HG02623 (cell line): Measurements from ENCODE around the gene C4orf50.

ENCODE experiments used
- ATAC-seq: cut with Tn5 transposase; IDR thresholded peaks from one replicate; pipeline ENCODE4 v1.9.1; 2021; ENCODE audit warnings: moderate library complexity; ENCODE audit not compliant: unreplicated experiment

The C4orf50 gene

DNA sequence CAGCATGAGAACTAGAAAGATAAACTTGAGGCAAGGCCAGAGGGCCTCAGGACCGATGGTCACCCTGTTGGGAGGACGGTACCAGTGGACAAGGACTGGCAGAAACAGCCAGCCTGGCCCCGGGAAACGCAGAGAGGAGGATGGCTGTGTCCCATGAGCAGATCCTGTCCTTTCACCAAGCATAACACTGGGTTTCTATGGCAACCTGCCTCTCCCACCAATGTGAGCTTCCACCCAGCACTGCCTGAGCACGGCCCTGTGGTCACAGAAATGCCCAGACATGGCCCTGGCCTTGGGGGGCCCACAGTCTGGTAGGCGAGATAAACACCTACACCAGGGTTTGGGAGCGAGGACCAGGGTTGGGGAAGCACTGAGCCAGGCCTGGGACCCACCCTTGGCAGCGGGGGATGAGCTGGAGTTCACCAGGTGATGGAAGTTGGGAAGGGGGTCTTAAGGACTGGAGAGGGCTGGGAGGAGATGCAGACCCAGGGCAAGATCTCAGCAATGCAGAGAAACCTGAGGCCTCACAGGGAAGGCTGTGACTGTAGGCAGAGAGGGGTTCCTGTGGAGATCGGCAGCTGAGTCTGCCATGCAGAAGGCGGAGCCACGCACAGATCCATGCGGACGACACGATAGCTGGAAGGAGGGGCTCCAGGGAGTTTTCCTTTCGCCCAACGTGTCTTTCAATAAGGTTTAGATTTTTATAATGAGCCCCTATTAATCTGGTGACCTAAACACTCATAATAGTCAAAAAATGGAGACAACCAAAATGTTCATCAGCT, 92.6 kb downstream of the C4orf50 start:
- ATAC-seq, result no peak

DNA sequence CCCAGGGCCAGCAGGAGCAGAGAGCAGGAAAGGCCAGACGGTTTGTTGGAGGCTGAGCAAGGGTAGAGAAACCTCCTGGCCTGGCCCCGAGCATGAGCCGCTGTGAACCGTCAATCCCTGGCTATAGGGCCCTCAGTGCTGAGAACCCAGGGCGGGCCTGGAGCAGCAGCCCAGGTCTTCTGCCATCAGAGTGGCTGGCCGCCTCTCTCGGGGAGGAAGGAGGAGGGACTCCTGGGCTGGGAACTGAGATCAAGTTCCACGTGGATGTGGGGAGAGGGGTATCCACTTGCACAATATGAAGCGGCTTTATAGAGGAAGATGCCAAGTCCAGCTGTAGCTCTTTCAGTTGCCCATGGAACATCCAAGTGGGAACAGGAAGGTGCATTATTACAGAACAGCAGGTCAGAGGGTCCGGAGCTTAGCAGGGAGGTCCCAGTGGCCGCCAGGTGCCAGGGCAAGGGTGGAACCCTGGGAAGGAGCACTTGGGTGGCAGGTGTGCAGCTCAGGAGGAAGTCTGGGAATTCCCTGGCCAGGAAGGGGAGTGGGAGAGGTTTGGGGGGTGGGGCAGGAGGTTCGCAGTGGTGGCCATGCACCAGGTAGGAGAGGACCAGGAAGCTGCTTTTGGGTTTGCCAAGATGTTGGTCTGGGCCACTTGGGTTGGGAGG, 93.6 kb downstream of the C4orf50 start:
- no peak for ATAC-seq

DNA sequence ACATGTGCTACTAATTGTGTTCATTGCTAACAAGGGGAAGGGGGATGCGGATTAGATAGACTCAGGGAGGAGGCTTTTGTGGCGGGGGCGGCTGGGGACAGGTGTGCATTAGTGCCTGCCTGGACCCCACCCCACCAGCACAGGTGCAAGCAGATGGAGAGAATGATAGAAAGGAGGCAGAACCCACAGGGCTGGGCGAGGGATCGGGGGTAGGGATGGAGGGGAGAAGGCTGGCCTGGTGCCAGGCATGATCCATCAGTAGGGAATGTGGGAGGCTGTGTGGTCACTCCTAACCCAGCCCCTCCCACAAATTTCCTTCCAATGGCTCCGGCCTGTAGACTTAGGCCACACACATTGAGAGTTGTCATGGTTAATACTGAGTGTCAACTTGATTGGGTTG, 94.9 kb downstream of the C4orf50 start:
- no peak for ATAC-seq

DNA sequence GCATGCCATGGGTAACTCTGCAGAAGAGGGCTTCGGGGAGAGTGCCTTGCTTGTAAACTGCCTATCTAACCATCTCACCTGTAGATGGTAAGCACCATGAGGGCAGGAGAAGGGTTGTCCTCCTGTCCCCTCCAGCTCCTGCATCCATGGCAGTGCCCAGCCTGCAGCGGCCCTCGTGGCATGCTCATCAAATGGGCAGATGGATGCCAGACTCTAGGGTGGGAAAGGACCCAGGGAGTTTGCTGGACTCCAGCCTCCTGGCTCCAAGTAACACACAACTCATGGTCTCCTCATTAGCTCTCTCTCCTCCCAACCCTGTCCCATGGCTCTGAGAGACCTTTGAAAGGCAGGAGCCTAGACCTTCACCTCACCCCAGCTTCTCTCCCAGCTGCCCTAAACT, 95.7 kb downstream of the C4orf50 start:
- ATAC-seq, result no peak

DNA sequence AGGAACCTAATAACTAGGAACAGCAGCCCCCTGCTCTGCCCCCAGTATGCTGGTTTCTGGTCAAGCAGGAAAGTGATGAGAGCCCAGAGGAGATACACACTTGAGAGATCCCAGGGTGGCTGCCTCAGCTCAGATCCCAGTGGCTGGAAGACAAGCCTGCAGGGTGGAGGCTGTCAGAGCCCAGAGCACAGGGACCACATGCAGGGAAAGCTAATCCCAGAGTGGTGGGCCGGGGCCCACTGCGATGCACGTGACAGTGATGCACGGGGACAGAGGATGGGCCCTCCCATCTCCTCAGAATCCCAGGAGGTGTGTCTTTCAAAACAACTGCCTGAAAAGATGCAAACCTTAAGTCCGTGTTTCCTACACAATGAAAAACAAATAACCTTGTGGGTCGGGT, 96.2 kb downstream of the C4orf50 start:
- ATAC-seq, result no peak

DNA sequence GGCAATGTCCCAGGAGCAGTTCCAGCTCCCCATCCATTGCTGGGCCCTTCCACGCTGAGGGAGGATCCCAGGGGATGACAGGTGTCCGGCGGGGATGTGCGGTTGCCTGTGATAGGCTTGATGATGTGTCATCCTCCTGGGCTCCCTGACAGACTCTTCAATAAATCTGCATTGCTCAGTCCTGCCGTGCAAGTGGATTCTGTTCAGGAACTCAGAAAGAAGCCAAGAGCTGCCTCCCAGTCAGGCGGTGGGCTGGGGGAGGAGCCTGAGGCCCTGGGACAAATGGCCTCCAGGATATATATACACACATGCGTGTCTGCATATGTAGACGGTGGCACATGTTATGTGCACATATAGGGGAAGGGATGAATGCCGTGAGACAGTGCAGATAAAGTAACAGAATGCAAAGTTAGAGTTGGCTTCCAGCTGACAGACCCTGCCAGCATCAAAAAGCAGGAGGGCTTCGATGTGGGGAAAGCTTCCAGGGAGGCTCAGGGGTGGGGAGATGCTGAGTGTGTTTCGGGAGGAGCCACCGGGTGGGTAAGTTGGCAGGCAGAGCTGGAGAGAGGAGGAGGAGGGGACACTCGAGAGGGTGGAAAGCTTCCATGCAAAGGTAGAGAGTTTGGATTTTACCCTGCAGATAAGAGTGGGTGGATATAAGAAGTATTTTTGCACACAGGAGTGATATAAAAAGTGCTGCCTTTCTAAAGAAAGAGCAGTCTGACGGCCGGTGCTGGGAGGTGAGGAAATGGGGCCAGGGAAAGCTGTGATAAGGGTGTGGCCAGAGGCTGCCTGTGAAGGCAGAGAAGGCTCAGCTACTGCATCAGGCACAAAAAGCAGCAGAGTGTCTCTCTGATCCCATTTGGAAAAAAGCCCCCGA, 96.9 kb downstream of the C4orf50 start:
- ATAC-seq, result no peak

DNA sequence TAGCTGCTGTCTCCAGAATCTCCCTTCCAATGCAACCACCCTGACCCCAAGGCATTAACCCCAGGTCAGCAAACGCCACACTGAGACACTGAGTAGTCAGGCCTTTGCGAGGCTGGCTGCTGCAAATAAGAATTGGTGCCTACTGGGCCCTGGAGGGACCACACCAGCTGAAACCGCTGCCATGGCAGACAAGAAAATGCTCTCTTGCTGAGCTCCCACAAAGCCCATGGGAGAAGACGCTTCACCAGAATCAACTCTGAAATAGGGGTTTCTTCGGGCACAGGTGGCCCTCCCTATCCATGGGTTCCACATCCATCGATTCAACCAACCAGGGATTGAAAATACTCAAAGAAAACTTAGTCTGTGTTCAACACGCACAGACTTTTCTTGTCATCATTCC, 98.7 kb downstream of the C4orf50 start:
- ATAC-seq, result no peak

DNA sequence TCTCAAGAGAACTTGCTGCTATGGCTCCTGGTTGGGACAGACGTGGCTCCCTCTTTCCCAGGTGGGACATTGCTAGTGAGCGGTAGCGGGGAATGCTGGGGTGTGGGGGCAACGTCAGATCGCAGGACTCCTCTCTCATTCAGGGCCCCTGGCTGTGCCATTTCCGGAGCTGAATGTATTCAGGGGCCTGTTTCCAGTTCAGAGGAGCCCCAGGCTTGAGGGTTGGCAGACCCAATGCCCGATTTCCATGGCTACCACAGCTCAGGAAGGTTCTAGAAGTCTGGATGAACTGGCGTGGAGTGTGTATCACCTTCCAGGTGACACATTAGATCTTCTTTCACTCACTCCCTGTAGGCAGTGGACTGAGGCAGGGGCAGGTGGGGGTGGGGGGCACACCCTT, 99.2 kb downstream of the C4orf50 start:
- ATAC-seq, result no peak

DNA sequence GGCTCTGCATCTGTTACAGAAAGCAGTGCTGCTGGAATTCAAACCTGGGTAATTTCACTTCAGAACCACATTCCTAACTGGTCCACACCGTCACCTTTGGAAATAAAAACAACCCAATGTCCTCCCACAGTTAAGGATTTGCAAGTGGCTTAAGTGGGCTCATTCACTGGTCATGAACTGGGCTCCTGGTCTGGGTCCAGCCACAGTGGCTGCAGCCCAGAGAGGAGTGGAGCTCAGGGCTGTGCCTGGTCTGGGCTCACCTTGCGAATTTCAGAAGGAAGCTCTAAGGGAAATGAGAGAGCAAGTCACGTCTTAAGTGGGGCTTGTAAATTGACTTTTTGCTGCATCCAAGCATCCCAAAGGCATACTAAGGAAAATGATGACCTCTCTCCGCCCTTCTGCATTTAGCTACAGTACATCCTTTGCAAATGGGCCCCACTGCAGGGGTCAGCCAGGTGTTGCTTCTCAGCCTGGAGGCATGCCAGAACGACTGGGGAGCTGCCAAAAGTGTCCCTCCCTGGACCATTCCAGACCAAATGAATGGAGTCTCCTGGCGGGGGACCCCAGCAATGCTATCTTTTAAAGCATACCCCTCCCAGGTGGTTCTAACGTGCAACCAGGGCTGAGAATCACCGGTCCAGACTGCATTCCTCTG, 99.8 kb downstream of the C4orf50 start:
- ATAC-seq, result no peak

DNA sequence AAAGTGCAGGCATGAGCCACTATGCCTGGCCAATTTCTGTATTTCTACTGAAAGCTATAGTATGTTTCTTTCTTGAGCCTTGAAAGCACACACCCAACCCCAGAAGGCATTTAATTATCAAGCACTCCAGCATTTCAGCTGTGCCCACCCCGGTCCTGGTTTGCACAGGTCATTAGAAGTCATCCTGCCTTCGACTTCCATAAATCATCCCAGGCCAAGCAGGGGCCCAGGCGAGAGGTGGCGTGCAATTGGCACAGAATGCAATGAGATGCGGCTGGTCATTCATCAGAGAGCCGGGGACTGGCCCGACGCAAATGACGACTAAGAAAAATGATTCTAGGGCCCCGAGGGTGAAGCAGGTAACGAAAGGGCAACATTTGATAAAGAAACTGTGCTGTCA, 100.6 kb downstream of the C4orf50 start:
- no peak for ATAC-seq

DNA sequence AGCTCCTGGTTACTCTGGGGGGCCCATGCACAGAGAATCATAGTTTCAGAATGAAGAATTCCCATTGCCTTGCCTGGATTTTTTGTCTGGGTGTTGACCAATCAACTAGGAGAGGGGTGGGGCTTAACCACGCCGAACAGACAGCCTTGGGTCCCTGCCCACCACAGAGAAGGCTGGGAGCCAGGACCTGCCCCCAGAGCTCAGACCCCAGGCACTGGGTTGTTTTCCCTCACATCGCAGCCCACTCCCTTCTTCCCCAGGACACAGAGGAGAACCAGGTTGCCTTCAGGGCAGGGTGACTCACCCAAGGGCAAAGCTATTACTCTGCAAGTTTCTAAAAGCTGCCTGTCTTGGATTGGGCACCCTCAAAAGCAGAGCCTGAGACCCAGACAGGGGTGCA, 102.0 kb downstream of the C4orf50 start:
- no peak for ATAC-seq

DNA sequence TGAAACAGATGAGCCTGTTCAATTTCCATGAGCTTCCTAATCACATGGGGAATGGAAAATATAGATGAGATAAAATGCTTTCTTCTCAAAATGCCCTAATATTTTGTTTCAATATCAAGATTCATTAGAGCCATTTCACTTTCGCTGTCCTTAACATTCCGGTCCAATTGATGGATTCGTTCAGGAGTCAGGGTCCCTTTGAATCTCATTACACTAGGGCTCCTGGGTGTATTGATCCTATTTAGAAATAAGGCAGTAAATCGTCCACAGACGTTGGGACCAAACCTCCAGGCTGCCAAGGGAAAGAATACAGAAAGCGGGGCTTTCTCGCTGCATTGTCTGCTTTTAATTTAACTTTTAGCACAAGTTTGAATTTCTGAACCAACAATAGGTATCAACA, 104.8 kb downstream of the C4orf50 start:
- ATAC-seq, result no peak

DNA sequence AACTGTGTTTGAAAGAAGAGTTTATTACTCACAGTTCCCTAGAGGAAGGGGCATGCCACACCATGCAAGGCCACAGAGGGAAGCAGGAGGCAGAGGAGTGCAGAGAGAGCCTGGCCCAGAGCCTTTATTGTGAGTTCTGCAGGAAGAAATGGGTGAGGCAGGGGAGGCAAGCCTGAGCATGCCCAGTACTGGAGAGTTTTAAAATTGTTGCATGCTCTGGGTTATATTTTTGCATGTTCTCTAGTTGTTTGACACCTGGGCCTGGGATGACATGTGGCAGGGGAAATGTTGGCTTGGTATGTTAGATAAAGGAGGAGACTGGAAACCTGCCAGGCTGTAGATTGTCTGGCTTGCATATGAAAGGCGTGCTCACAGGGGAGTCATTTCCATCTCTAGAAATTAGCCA, 105.6 kb downstream of the C4orf50 start:
- no peak for ATAC-seq

DNA sequence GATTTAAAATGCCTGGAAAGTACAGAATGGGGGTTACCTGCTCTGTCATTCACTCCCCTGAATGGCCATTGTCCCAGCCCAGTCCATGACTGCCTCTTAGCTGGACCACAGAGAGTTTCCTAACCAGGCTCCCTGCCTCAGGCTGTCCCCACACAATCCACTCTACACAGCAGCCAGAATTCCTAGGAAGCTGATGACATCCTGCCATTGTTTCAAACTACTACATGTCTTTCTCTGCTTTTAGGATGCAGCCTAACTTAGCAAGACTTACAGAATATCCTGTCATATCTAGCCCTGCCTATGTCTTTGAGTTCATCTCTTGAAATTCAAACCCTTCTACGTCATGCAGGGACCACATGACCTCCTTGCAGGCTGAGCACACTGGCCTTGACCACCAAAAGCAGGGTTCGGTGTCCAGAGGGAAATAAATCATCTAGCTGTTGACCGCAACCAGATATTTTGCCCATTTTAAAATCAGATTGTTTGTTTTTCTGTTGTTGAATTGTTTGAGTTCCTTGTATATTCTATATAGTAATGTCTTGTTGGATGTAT, 109.3 kb downstream of the C4orf50 start:
- ATAC-seq, result no peak

DNA sequence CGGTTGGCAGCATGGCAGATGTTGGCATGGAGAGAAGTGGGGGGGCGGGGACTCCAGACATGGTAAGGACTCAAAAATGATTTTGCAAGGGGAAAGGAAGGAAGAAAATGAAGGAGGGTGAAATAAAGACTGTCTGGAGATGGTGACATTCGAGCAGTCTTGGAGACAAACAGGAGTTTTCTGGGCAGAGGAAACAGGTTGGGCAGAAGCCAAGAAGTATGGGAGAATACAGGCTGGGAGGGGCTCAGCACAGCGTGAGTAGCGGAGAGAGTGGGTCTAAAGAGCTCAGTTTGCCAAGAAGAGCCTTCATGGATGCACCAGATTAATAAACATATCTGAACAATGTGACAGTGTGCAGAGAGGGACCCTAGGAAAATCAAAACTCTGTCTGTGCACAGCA, 112.0 kb downstream of the C4orf50 start:
- no peak for ATAC-seq

DNA sequence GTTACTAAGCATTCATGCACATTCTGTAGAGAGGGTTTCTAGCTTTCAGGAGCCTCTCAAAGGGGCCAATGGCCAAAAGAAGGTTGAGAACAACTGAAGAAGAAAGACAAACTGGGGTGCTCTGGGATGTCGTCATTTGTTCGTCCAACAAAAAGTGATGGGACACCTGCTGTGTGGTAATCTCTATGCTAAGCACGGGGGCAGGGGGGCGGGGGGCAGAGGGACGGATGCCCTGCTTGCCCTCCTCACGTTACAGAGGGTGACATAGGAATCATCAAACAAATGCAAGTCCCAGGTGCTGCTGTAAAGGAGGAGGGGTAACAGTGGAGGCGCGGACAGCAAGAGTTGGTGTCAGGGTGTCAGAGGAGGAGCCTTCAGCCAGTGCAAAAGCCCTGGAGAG, 112.5 kb downstream of the C4orf50 start:
- no peak for ATAC-seq

DNA sequence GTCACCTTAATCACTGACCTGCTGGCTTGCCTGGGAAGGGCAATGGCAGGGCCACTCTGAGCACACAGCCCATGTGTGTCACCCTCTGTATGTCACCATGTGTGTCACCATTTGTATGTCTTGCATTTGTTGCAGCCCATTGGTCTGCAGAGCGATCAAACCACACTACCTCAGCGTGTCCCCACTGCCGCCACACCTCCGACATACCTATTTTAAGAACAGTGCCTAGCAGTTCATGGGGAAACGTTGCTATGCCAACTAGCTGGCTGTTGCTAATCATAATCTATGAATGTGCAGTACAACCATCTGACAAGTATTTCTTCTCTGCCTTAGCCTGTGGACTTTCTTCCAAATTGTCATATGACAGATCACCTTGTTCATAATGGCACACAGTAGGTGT, 117.4 kb downstream of the C4orf50 start:
- no peak for ATAC-seq

DNA sequence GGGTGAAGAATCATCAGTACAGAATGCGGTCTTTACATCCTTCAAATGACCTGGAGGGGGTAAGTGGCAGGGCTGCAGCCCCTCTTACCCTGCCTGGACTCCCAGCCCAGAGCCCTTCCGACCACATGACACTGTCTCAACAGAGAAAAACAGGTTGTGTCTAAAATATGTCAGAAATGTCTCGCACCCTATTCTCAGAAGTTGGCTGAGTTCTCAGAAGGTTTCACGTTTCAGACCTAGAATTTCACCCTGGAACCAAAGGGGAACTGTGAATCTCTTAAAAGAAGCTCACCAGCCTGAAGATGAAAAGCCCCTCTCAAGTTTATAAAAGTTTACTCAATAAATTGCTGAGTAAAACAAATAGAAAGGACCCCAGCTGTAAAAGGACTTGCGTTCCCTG, 118.3 kb downstream of the C4orf50 start:
- no peak for ATAC-seq

DNA sequence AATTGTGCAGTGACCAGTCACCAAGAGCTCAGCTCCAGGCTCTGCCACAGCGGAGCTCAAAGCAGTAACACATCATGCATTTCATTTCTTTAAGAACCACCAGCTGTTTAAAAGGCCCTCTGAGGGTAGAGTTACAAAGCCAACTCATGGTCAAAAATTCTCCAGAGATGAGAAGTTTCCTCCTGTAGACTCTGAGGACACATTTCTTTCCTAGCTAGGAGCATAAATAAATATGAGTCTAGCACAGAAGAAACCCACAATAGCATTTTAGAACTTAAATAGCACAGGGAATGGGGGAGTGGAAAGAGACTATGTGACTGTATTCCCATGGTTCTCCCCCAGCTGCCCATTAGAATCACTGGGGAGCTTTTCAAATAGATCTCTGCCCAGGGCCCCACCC, 118.8 kb downstream of the C4orf50 start:
- no peak for ATAC-seq

DNA sequence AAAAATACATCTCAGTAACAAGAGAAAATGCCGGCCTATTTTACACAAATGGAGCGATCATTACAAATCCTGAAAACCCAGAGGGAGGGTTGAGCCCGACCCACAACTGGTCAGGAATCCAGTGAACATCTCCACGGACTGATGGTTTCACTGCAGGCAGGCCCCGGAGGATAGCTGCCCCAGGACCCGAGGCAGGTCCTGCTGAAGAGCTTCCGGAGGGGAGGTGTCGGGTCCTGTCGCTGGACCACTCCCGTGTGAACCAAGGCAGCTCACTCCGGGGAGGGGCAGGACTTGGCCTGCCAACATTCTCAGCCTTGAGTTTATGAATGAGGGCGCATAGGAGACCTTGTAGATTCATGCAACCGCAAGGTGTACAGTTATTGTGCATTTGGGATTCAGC, 120.6 kb downstream of the C4orf50 start:
- no peak for ATAC-seq

DNA sequence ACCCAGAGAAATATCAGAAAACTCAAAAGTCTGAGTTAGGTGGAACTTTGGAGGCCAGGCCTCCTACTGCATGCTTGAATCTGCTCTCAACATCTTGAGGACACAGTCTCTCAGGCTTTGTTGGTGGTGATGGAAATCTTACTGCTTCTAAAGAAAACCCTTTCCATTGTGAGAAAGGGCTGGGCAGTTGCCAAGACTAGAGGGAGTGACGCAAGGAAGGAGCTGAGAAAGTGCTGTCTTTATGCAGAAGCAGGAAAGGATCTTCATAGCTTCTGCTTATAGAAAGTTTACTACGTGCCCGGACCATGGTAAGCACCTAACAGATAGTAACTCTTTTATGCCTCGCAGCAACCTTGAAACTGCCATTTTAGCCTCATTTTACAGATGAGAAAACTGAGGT, 122.9 kb downstream of the C4orf50 start:
- no peak for ATAC-seq
